ENCODE measurements around the gene SH3BP5.

Gene SH3BP5

DNA sequence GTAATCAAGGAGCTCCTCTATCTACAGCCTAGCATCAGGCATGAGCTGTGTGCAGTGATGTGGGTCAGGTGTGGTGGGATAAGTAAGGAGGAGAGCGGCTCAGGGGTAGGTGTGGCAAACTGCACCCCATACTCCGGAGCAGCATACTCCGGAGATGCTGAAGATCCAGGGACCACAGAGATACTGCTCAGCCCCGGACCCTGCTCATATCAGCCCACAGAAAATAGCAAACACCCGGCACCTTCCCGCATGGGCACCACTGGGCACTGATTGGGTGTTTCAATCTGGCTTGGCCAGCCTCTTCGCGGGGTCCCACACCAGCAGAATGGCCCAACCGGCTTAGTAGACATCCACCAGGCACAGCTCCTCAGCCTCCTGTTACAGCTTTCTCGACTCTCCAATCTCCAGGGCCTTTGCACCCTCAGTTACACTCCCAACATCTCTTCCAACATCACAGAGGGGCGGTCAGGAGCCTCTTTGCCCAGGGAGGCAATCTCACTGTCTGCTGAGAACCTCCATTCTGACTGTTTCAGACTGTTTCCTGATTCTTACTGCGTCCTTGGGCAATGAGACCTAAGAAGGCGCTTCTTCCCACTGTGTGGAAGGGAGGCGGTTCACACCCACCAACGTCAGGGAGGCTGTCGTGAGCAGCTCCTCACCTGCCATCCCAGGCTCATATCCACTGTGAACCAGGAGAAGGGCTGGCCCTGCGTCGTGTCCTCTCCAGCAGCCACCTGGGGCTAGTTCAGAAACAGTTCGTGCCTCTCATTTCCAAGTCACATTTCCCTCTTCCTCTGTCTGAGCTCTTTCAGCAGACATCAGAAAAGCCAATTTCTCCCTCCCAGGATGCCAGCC, 66.5 kb downstream of the SH3BP5 start:
- no peak for TF ChIP-seq TAF1 (IDR thresholded peaks at IDR 0.05; ENCODE audit: low read depth, low read length)
- TF ChIP-seq POU2F2 (IDR thresholded peaks at IDR 0.05; ENCODE audit: low read depth, low read length) = no peak
- TF ChIP-seq PAX5 (IDR thresholded peaks at IDR 0.05; ENCODE audit: insufficient read depth, low read length, severe bottlenecking) = no peak
- no peak for TF ChIP-seq SPI1 (IDR thresholded peaks at IDR 0.05; ENCODE audit: low read depth, low read length)
- TF ChIP-seq POLR2A (IDR thresholded peaks at IDR 0.05; ENCODE audit: low read depth, low read length) = no peak
- no peak for TF ChIP-seq POLR2AphosphoS5 (IDR thresholded peaks at IDR 0.05; ENCODE audit: low read depth, low read length)
- no peak for FAIRE-seq
- no peak for DNase-seq (ENCODE audit: insufficient read length, low spot score)

DNA sequence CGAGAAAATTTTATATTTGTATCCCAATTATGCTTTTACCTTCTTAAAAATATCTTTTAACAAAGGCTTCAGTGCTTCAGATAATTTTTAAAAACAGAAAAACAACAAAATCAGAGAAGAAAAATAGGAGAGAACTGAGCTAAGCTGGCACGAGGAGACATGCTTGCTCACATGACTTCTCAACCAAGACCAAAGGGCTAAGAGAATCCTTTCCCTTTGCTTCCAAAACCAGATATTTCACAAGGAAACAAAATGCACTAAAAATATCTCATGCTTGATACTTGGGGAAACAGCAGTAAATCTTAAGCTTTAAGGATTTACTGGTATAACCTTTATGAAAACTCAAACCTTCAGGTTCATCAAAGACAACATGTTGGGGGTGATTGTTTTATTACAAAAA, 67.9 kb downstream of the SH3BP5 start:
- DNase-seq (ENCODE audit: insufficient read length, low spot score) = no peak
- TF ChIP-seq PAX5 (IDR thresholded peaks at IDR 0.05; ENCODE audit: insufficient read depth, low read length, severe bottlenecking) (no peak), POU2F2 (IDR thresholded peaks at IDR 0.05; ENCODE audit: low read depth, low read length) (no peak), POLR2AphosphoS5 (IDR thresholded peaks at IDR 0.05; ENCODE audit: low read depth, low read length) (no peak), SPI1 (IDR thresholded peaks at IDR 0.05; ENCODE audit: low read depth, low read length) (no peak), TAF1 (IDR thresholded peaks at IDR 0.05; ENCODE audit: low read depth, low read length) (no peak), POLR2A (IDR thresholded peaks at IDR 0.05; ENCODE audit: low read depth, low read length) (no peak)
- FAIRE-seq = no peak

DNA sequence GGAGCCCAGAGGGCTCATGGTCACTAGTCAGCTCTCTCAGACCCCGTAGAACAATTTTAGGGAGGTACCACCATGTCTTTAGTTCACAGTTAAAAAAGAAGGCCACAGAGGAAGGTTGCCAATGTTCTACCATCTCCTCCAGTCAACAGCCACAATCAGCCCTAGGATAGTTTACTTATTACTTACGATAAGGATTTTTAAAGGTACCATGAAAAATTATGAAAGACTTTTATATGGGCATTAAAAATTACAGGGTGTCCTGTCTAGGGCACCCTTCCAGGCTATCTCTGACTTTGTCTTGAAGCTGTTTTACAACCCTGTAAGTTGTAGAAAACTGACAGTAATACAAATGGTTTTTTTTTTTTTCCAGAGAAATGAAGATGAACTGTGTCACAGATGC, 68.5 kb downstream of the SH3BP5 start:
- TF ChIP-seq POU2F2 (IDR thresholded peaks at IDR 0.05; ENCODE audit: low read depth, low read length) (no peak), SPI1 (IDR thresholded peaks at IDR 0.05; ENCODE audit: low read depth, low read length) (no peak), POLR2AphosphoS5 (IDR thresholded peaks at IDR 0.05; ENCODE audit: low read depth, low read length) (no peak), TAF1 (IDR thresholded peaks at IDR 0.05; ENCODE audit: low read depth, low read length) (no peak), PAX5 (IDR thresholded peaks at IDR 0.05; ENCODE audit: insufficient read depth, low read length, severe bottlenecking) (no peak), POLR2A (IDR thresholded peaks at IDR 0.05; ENCODE audit: low read depth, low read length) (no peak)
- FAIRE-seq (no peak), DNase-seq (ENCODE audit: insufficient read length, low spot score) (no peak)

DNA sequence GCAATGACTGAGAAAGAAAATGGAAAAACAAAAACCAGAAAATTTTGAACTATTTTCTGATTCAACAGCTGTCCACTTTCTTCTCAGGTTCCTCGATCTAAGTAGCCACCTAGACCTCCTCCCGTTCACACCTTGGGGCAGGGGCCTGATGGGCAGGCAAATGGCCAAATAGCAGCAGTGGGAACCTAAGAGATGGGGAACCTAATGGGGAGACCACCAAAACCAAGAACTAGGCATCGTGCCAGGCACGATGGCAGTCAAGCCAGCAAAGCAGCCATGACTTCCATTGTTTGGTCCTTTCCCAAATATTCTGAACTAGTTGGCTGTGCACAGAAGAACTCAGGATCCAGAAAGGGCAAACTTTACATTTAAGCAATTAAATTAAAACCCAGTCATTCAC, 69.3 kb downstream of the SH3BP5 start:
- TF ChIP-seq POLR2A (IDR thresholded peaks at IDR 0.05; ENCODE audit: low read depth, low read length) = no peak
- no peak for TF ChIP-seq POLR2AphosphoS5 (IDR thresholded peaks at IDR 0.05; ENCODE audit: low read depth, low read length)
- no peak for TF ChIP-seq POU2F2 (IDR thresholded peaks at IDR 0.05; ENCODE audit: low read depth, low read length)
- TF ChIP-seq PAX5 (IDR thresholded peaks at IDR 0.05; ENCODE audit: insufficient read depth, low read length, severe bottlenecking) = no peak
- DNase-seq (ENCODE audit: insufficient read length, low spot score) (no peak), FAIRE-seq (no peak)

DNA sequence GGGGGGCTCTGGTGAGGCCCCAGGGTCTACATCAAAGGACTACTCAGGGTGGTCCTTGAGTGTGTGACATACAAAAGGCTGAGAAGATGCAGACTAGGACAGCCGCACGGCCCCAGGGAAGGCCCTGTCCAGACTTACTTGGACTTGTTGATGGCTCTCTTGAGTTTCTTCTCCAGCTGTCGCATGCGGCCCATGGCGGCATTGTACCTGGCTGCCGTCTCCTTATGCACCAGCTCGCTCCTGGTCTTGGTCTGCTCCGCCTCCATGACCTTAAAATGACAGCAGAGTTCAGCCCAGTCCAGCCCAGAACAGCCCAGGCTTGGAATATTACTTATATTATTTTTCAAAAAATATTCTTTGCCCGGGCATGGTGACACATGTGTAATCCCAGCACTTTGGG, 70.4 kb downstream of the SH3BP5 start:
- FAIRE-seq (no peak), DNase-seq (ENCODE audit: insufficient read length, low spot score) (no peak)
- no peak for TF ChIP-seq POLR2AphosphoS5 (IDR thresholded peaks at IDR 0.05; ENCODE audit: low read depth, low read length)
- TF ChIP-seq POU2F2 (IDR thresholded peaks at IDR 0.05; ENCODE audit: low read depth, low read length) = no peak
- TF ChIP-seq POLR2A (IDR thresholded peaks at IDR 0.05; ENCODE audit: low read depth, low read length) = no peak
- TF ChIP-seq TAF1 (IDR thresholded peaks at IDR 0.05; ENCODE audit: low read depth, low read length) = no peak
- TF ChIP-seq SPI1 (IDR thresholded peaks at IDR 0.05; ENCODE audit: low read depth, low read length) = no peak
- TF ChIP-seq PAX5 (IDR thresholded peaks at IDR 0.05; ENCODE audit: insufficient read depth, low read length, severe bottlenecking) = no peak

DNA sequence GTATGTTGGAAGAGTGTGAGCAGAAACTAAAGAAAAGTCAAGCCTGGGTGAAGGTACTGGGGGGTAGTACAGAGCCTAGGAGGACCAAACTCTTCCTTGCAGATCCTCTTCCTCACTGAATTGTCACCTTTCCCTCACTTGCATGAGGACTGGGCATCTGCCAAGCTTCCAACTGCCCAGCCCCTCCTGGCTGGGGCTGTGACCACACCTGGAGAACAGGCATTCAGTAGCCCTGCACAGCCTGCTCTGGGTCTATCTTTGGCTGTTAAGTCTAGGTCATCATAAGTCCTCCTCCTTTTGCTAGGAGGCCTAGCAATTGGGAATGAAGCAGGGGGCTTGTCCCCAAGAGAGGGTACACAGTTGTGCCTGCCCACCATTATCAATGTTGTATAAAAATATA, 71.1 kb downstream of the SH3BP5 start:
- DNase-seq (ENCODE audit: insufficient read length, low spot score) = no peak
- TF ChIP-seq POLR2A (IDR thresholded peaks at IDR 0.05; ENCODE audit: low read depth, low read length) (no peak), SPI1 (IDR thresholded peaks at IDR 0.05; ENCODE audit: low read depth, low read length) (no peak), TAF1 (IDR thresholded peaks at IDR 0.05; ENCODE audit: low read depth, low read length) (no peak)

DNA sequence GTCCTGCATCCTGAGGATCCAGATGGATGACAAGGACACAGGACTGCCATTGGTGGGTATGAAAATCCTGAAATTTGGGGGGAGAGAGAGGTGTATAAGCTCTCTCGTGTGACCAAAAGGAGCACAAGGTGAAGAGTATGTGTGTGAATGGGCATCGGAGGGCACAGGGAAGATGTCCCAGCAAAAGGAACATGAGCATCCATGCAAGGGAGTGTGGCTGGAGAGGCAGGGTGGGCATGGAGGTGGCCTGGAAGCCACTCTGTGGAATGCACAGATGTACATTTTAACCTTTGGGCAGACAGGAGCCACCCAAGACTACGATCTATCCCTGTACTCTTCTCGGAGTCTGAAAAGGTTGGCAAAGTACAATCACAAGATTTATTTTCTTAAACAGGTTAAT, 71.9 kb downstream of the SH3BP5 start:
- no peak for FAIRE-seq
- TF ChIP-seq TAF1 (IDR thresholded peaks at IDR 0.05; ENCODE audit: low read depth, low read length) (no peak), POLR2A (IDR thresholded peaks at IDR 0.05; ENCODE audit: low read depth, low read length) (peak; percentile 23; the same call in 1 of the 2 replicates), POLR2AphosphoS5 (IDR thresholded peaks at IDR 0.05; ENCODE audit: low read depth, low read length) (no peak)
- DNase-seq (ENCODE audit: insufficient read length, low spot score) = no peak

More for the DNA sequence above, 71.1 kb downstream of the SH3BP5 start:
- no peak for FAIRE-seq

DNA sequence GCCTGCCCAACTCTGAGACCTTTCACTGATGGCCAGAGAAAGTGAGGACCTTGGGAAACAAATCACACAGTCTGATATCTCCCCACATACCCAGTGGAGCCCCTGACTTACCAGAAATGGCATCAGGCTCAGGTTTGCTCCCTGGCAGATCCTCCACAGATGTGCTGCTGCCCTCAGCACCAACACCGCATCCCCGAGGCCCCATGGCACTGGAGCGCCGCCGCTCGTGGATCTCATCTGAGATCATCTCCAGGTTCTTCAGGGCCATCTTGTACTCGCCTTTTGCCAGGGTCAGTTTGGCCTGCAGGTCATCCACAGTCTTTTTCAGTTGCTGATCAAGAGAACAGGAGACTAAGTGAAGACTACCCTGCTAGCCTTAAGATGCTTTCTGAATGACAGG, 73.7 kb downstream of the SH3BP5 start:
- TF ChIP-seq TAF1 (IDR thresholded peaks at IDR 0.05; ENCODE audit: low read depth, low read length) = no peak
- TF ChIP-seq PAX5 (IDR thresholded peaks at IDR 0.05; ENCODE audit: insufficient read depth, low read length, severe bottlenecking) = no peak
- no peak for TF ChIP-seq POU2F2 (IDR thresholded peaks at IDR 0.05; ENCODE audit: low read depth, low read length)
- no peak for TF ChIP-seq SPI1 (IDR thresholded peaks at IDR 0.05; ENCODE audit: low read depth, low read length)
- TF ChIP-seq POLR2AphosphoS5 (IDR thresholded peaks at IDR 0.05; ENCODE audit: low read depth, low read length) = no peak
- no peak for TF ChIP-seq POLR2A (IDR thresholded peaks at IDR 0.05; ENCODE audit: low read depth, low read length)
- DNase-seq (ENCODE audit: insufficient read length, low spot score) (no peak), FAIRE-seq (no peak)

DNA sequence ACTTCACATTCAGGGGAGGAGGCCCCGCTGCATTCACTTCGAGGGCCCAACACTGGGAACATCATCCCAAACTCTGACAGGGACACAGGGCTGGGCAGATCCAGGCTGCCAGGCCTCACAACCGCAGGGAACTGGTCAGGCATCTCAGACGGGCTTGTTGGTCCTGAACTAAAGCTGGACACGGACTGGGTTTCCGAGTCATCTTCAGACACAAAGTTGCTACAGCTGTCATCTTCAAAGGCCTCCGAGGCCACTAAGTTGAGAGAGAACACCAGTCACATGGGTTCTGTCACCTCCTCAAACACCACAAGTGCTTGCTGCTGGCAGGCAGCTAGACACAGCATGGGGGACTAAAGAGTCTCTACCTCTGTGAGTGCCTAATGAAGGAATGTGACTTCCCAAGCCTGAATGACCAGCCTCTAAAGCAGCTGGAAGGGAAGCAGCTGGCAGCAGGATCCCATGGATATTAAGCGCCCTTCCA, 75.5 kb downstream of the SH3BP5 start:
- FAIRE-seq (no peak), DNase-seq (ENCODE audit: insufficient read length, low spot score) (no peak)
- TF ChIP-seq SPI1 (IDR thresholded peaks at IDR 0.05; ENCODE audit: low read depth, low read length) (no peak), PAX5 (IDR thresholded peaks at IDR 0.05; ENCODE audit: insufficient read depth, low read length, severe bottlenecking) (no peak), POLR2AphosphoS5 (IDR thresholded peaks at IDR 0.05; ENCODE audit: low read depth, low read length) (no peak), POU2F2 (IDR thresholded peaks at IDR 0.05; ENCODE audit: low read depth, low read length) (no peak), POLR2A (IDR thresholded peaks at IDR 0.05; ENCODE audit: low read depth, low read length) (no peak), TAF1 (IDR thresholded peaks at IDR 0.05; ENCODE audit: low read depth, low read length) (no peak)

DNA sequence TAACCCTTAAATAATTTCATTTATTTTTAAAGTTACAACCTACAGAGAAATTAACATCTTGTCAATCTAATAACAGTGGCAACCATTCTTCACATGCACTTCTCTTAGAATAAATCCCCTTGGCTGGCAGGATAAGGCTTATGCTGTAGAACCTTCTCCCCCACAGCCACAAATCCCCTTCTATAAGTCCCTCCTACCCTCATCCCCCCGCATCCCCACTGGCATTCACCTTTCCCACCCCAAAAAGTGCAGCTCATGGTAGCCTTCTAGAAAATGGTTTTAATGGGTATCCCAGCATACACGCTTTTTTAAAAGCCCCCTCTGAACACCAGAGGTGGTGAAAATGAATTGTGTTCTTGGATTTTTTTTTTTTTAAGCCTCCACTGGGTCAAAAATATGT, 77.2 kb downstream of the SH3BP5 start:
- DNase-seq (ENCODE audit: insufficient read length, low spot score) = no peak
- FAIRE-seq = no peak
- TF ChIP-seq PAX5 (IDR thresholded peaks at IDR 0.05; ENCODE audit: insufficient read depth, low read length, severe bottlenecking) (no peak), SPI1 (IDR thresholded peaks at IDR 0.05; ENCODE audit: low read depth, low read length) (no peak), POLR2AphosphoS5 (IDR thresholded peaks at IDR 0.05; ENCODE audit: low read depth, low read length) (no peak), POU2F2 (IDR thresholded peaks at IDR 0.05; ENCODE audit: low read depth, low read length) (no peak), POLR2A (IDR thresholded peaks at IDR 0.05; ENCODE audit: low read depth, low read length) (no peak), TAF1 (IDR thresholded peaks at IDR 0.05; ENCODE audit: low read depth, low read length) (no peak)
